MM.1S (cell line): ENCODE measurements around the gene SRPK3.
"Not testable (repeated sequence)": the region's sequence is repeated elsewhere in the genome, so short reads cannot be mapped to it uniquely, and the experiment has no call there.

Experiments used
- CTCF ChIP-seq: fragments of 300-600 bp; sonication (generic); IDR thresholded peaks from 2 replicates; pipeline ENCODE4 v1.5.1; 2016; ENCODE audit warnings: antibody characterized with exemption, low read length, mixed read lengths
- EZH2 ChIP-seq: fragments of 300-600 bp; sonication (generic); optimal IDR thresholded peaks from 2 replicates; pipeline ENCODE3; 2017; ENCODE audit warnings: low read depth, mild to moderate bottlenecking, antibody characterized with exemption, low read length, mixed read lengths

GRCh38 chrX:153818064-153818463 is 37.2 kb downstream of the SRPK3 start:
- TF ChIP-seq CTCF, EZH2: not testable (repeated sequence)
